Mucosa of descending colon (tissue), 3 donors: ENCODE measurements around the gene GSE1. TPM values are rescaled to one million over a fixed set of nuclear protein-coding genes. Genes with fewer than 3 reads are reported as not detected.
A peak's percentile ranks its signal among the peaks of the same experiment; 100 is the strongest.

Source experiments
- ATAC-seq: fragments of 200-7000 bp; cut with Tn5 transposase; one replicate; pipeline ENCODE4 v1.9.1; 2020; ENCODE audit warnings: mild to moderate bottlenecking, moderate library complexity
- DNase-seq, 3 donors: peaks; one replicate each; pipeline ENCODE4 v3.0.0-alpha.2; 2020
- H3K36me3 ChIP-seq: fragments of 200-600 bp; one replicate; pipeline ENCODE4 v1.8.0; 2021; ENCODE audit warnings: low read depth, mild to moderate bottlenecking
- H3K4me1 ChIP-seq: fragments of 200-600 bp; one replicate; pipeline ENCODE4 v1.8.0; 2021; ENCODE audit warnings: low read depth, mild to moderate bottlenecking
- H3K4me3 ChIP-seq: fragments of 200-600 bp; one replicate; pipeline ENCODE4 v1.8.0; 2021; ENCODE audit warnings: mild to moderate bottlenecking
- H3K9me3 ChIP-seq: fragments of 200-600 bp; one replicate; pipeline ENCODE4 v1.8.0; 2021; ENCODE audit warnings: mild to moderate bottlenecking
- intact Hi-C, 2 donors: fragments of 100-400 bp; cut with DNase I in 1 of 2; cut with micrococcal nuclease in 1 of 2; formaldehyde crosslinking; loops; one replicate each; pipeline versions ENCODE4 v1.11.0 to v1.11.1; 2022; cut with DNase I, micrococcal nuclease
- total RNA-seq, 3 donors: library from RNA; stranded (reverse); fragmentation: NEBNext Ultra II Directional in 2 of 3; extraction: Animal tissue kit (Norgen Biotek cat#: 25700) in 2 of 3; gene quantifications; one replicate each; pipeline versions ENCODE4 v1.2.1 to v1.2.4, GENCODE V29; 2021 to 2023
- TF ChIP-seq, protein P1 (sequence below): fragments of 200-600 bp; IDR thresholded peaks from one replicate; pipeline ENCODE4 v1.8.0; 2022; ENCODE audit warnings: antibody characterized with exemption, mild to moderate bottlenecking
- donor health status: DM: no; HTN: no; CAD: no; lungs with moderate emphysema.
- donor health status: DM: no; HTN: no; CAD: no.
- donor health status: DM: no; HTN: yes; CAD: no.

Gene GSE1
- total RNA-seq, 3 donors from 2014 or later, result 107 to 122 (median 107) TPM

DNA sequence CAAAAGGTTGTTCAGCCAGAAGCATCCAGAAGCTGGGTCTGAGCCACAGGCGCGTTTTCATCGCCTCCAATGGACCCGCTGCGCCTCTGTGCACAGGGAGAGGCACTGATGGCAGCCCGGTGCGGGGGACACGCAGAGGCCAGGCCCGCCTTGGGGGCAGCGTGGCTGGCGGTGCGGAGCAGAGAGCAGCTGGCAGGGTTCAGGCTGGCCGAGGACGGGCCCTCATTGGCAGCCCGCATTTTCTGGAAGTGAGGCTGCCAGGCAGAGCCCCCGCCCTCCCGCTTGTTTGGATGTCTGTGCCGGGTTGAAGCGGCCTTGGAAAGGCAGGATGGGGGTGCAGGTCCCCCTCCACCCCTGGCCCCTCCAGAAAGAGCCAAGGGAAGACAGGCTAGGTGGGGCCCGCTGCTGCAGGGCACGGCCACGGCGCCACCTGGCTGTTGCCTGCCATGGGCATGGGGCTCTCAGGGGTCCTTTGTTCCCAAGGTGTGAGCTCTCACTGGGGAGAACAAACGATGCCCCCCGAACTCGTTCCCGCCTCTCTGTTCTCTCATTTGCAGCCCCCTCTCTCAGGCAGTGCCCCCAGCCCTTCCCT, 18.8 kb downstream of the GSE1 start:
- peaks cover 5% of the 10 kb centered on the region for H3K4me1 ChIP-seq
- TF ChIP-seq, protein P1, sequence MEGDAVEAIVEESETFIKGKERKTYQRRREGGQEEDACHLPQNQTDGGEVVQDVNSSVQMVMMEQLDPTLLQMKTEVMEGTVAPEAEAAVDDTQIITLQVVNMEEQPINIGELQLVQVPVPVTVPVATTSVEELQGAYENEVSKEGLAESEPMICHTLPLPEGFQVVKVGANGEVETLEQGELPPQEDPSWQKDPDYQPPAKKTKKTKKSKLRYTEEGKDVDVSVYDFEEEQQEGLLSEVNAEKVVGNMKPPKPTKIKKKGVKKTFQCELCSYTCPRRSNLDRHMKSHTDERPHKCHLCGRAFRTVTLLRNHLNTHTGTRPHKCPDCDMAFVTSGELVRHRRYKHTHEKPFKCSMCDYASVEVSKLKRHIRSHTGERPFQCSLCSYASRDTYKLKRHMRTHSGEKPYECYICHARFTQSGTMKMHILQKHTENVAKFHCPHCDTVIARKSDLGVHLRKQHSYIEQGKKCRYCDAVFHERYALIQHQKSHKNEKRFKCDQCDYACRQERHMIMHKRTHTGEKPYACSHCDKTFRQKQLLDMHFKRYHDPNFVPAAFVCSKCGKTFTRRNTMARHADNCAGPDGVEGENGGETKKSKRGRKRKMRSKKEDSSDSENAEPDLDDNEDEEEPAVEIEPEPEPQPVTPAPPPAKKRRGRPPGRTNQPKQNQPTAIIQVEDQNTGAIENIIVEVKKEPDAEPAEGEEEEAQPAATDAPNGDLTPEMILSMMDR, result no peak
- no peak for ATAC-seq
- H3K4me3 ChIP-seq, result no peak overlapping the region
- DNase-seq, result no peak
- no peaks in the 10 kb centered on the region for H3K36me3 ChIP-seq
- intact Hi-C loops, result no loop called here
- H3K9me3 ChIP-seq, result peaks cover 6% of the 10 kb centered on the region

DNA sequence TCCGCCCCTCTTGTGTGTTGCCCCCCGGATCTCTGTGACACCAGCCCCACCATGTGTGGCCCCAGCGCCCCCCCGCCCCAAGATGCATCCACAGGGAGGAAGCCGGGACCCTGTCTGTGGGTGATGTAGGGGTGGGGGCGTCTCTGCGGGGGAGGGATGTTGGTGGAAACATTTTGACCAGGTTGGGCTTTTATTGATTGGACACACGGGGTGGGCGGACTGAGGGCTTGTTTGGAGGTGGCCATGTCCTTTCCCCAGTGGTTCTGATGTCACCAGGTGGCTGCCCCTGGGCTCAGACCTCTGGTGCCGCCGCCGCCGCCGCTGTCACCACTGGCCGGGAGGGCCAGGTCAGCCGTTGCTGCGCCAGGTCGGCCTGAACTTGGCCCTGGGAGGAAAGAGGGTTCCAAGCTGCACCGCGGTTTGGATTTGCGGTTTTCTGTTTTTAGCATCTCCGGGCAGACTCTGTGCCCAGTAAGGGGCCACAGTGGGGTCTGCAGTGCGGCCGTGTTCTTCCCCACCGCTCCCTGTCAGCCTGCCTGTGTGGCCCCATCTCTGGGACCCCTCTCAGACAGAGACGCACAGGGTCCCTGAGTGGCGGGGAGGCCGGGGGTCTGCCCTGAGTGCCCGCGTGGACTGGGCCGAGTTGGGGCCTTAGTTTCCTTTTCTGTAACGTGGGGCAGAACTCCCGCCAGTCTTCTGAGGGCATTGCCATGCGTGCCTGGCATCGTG, 19.8 kb downstream of the GSE1 start:
- ATAC-seq (no peak), DNase-seq (no peak)
- intact Hi-C loops, result no loop called here
- TF ChIP-seq, protein P1, result no peak
- H3K9me3 ChIP-seq, result peaks cover 6% of the 10 kb centered on the region
- H3K4me1 ChIP-seq, result peaks cover 2% of the 10 kb centered on the region
- no peaks in the 10 kb centered on the region for H3K36me3 ChIP-seq
- no peak overlapping the region for H3K4me3 ChIP-seq

DNA sequence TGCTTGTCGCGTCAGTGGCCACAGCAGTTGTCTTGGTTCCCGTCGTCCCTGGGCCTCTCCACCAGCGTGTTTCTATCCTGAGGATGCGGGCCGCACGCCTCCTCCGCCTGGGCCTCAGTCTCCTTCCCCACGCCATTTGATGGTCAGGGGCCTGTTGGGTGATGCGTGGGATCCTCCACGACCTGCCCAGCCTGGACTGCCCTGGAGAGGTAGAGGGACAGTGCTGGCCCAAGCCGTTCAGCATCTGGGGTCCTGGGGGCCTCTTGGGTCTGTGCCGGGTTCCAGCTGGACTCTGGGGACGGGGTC, 20.3 kb downstream of the GSE1 start:
- no peak for DNase-seq
- intact Hi-C loops, result no loop called here
- Histone ChIP-seq H3K4me1 (no peaks in the 10 kb centered on the region), H3K4me3 (no peak overlapping the region), H3K9me3 (peaks cover 6% of the 10 kb centered on the region), H3K36me3 (no peaks in the 10 kb centered on the region)
- TF ChIP-seq, protein P1, result no peak
- no peak for ATAC-seq

DNA sequence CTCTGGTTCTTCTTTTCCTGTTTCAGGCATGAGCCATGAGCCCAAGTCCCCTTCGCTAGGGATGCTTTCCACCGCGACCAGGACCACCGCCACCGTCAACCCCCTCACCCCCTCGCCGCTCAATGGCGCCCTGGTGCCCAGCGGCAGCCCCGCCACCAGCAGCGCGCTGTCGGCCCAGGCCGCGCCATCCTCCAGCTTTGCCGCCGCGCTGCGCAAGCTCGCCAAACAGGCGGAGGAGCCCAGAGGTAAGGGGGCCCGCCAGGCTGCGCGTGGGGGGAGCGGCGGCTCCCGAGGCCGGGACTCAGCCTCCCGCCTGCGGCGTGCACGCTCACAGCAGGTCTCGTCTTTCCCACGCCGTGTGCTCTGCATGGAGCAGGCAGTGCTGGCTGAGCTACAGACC, 20.8 kb downstream of the GSE1 start:
- no peaks in the 10 kb centered on the region for H3K36me3 ChIP-seq
- intact Hi-C loops, result no loop called here
- H3K4me1 ChIP-seq, result no peaks in the 10 kb centered on the region
- DNase-seq, result no peak
- H3K4me3 ChIP-seq, result no peak overlapping the region
- peaks cover 6% of the 10 kb centered on the region for H3K9me3 ChIP-seq
- ATAC-seq, result no peak
- TF ChIP-seq, protein P1, result no peak

DNA sequence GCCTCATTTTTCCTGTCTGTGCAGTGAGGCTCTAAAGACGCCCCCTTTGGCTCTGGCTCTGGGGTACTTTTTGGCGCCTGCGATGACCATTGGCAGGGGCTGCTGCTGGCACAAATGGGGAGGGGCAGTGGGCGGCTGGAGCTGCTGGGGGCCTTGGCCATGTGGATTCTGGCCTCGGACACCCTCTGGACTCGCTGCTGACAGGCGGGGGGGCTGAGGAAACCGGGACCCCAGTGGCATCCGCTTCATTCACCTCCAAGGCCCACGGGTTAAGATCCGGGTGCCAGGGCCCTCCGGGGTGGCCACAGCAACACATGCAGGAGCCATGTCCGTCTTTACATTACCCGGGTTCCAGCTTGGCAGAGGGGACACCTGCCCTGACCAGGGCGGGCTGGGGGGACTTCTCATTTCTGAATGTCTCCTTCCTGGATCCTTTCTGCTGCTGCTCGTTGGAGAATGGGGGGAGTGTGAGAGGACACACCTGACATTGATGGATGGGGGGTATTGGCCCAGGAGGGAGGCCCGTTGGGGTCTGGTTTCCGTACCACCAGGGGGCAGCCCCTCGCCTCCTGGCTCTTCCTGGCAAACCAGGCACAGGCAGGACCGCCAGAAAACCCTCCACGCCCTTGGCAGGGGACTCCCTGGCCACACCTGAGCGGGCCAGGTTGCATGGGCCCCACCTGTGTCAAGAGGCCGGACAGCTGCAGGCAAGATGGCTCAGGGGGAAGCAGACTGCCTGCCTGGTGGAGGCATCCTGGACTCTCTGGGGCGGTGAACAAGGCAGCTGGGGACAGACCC, 21.8 kb downstream of the GSE1 start:
- Histone ChIP-seq H3K4me1 (peaks cover 5% of the 10 kb centered on the region), H3K36me3 (no peaks in the 10 kb centered on the region), H3K4me3 (no peak overlapping the region), H3K9me3 (no peaks in the 10 kb centered on the region)
- no peak for DNase-seq
- ATAC-seq, result peak; percentile 33
- TF ChIP-seq, protein P1, result no peak
- intact Hi-C loops, result no loop called here
